ENCODE results near the gene WTAP.
"Not testable (repeated sequence)": the region's sequence is repeated elsewhere in the genome, so short reads cannot be mapped to it uniquely, and the experiment has no call there.

Gene WTAP

DNA sequence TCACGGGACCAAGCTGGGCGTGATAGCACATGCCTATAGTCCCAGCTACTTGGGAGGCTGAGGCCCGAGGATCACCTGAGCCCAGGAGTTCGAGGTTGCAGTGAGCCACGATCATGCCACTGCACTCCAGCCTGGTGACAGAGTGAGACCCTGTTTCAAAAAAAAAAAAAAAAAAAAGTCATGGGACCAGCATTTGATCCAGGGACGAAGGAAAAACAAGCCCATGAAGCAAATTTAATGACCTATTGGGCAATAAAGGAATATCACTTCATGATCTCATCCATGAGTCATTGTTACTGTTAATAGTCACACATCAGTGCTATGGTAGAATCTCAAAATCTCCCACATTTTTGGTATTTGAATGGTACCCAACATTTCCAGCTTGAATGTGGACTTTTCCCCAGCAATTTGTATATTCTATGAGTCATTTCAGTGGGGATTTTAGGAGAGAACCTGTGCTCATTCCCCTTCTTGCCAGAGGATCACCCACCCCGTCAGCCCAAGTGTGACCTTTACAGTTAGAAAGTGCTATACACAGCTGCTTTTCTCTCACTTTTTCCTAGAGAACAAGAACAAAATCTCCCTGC is 25.8 kb upstream of the WTAP start:
- Histone ChIP-seq H3K27ac (peak overlapping the region; percentile 64), H3K4me3 (ENCODE audit: low read depth, low read length) (no peak overlapping the region)
- DNase-seq: peak; percentile 37

DNA sequence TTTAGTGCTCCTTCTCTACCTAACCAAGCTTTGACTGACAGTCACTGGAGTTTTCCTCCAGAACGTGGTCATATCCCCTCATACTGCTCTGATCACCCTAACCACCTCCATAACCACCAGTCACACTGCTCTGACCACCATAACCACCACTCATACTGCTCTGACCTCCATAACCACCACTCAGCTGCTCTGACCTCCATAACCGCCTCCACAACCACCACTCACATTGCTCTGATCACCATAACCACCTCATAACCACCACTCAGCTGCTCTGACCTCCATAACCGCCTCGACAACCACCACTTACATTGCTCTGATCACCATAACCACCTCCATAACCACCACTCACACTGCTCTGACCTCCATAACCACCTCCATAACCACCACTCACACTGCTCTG is 16.7 kb upstream of the WTAP start:
- H3K36me3 ChIP-seq (replicated peaks); H3K4me3 ChIP-seq (ENCODE audit: low read depth, low read length); H3K27me3 ChIP-seq (replicated peaks); DNase-seq; in situ Hi-C loops (cut with HindIII; ENCODE audit: low pct_ligation_motif_present, low sequenced_read_pairs); H3K27ac ChIP-seq: not testable (repeated sequence)

More for the DNA sequence above, 25.8 kb upstream of the WTAP start:
- Histone ChIP-seq H3K36me3 (replicated peaks) (no peaks in the 10 kb centered on the region), H3K27me3 (replicated peaks) (no peaks in the 10 kb centered on the region)
- TF ChIP-seq CTCF (IDR thresholded peaks at IDR 0.05; ENCODE audit: low read depth, low read length, missing control alignments): no peak
- in situ Hi-C loops (cut with HindIII; ENCODE audit: low pct_ligation_motif_present, low sequenced_read_pairs): no loop called here

DNA sequence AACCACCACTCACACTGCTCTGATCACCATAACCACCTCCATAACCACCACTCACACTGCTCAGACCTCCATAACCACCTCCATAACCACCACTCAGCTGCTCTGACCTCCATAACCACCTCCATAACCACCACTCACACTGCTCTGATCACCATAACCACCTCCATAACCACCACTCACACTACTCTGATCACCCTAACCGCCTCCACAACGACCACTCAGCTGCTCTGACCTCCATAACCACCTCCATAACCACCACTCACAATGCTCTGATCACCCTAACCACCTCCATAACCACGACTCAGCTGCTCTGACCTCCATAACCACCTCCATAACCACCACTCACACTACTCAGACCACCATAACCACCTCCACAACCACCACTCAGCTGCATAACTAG is 14.9 kb upstream of the WTAP start:
- H3K27ac ChIP-seq; H3K27me3 ChIP-seq (replicated peaks); DNase-seq; H3K4me3 ChIP-seq (ENCODE audit: low read depth, low read length); in situ Hi-C loops (cut with HindIII; ENCODE audit: low pct_ligation_motif_present, low sequenced_read_pairs); H3K36me3 ChIP-seq (replicated peaks): not testable (repeated sequence)

- H3K36me3 ChIP-seq (replicated peaks): no peaks in the 10 kb centered on the region
- no peak for TF ChIP-seq CTCF (IDR thresholded peaks at IDR 0.05; ENCODE audit: low read depth, low read length, missing control alignments)
- H3K4me3 ChIP-seq (ENCODE audit: low read depth, low read length): no peak overlapping the region
- no peak overlapping the region for H3K27ac ChIP-seq
- DNase-seq: no peak
- no peaks in the 10 kb centered on the region for H3K27me3 ChIP-seq (replicated peaks)
- in situ Hi-C loops (cut with HindIII; ENCODE audit: low pct_ligation_motif_present, low sequenced_read_pairs): no loop called here
These were observed 13.3 kb upstream of the WTAP start for GRCh38 chr6:159713984-159714383.

GRCh38 chr6:159714404-159714803 is 12.9 kb upstream of the WTAP start:
- Histone ChIP-seq H3K4me3 (ENCODE audit: low read depth, low read length) (no peak overlapping the region), H3K27ac (no peak overlapping the region), H3K36me3 (replicated peaks) (no peaks in the 10 kb centered on the region), H3K27me3 (replicated peaks) (no peaks in the 10 kb centered on the region)
- no peak for DNase-seq
- in situ Hi-C loops (cut with HindIII; ENCODE audit: low pct_ligation_motif_present, low sequenced_read_pairs): no loop called here
- no peak for TF ChIP-seq CTCF (IDR thresholded peaks at IDR 0.05; ENCODE audit: low read depth, low read length, missing control alignments)

DNA sequence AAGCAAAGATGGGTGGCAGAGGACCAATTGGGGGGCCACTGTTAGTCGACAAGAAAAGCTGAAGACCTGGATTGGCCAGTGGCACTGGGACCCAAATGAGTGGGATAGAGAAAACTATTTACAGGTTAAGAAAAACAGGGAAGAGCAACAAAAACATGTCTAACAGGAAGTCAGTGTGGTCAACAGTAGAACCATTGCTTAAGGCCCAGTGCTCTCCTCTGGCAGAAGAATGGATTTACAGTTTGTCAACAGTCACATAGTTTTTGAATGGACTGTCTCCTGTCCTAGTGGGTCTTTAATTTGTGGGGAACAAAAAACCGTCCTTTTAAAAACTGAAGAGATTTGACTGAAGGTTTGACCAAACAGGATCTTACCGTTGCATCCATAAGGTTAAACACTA is 12.1 kb upstream of the WTAP start:
- DNase-seq: no peak
- no peaks in the 10 kb centered on the region for H3K27me3 ChIP-seq (replicated peaks)
- no peak overlapping the region for H3K27ac ChIP-seq
- H3K36me3 ChIP-seq (replicated peaks): no peaks in the 10 kb centered on the region
- TF ChIP-seq CTCF (IDR thresholded peaks at IDR 0.05; ENCODE audit: low read depth, low read length, missing control alignments): no peak
- H3K4me3 ChIP-seq (ENCODE audit: low read depth, low read length): no peak overlapping the region
- in situ Hi-C loops (cut with HindIII; ENCODE audit: low pct_ligation_motif_present, low sequenced_read_pairs): no loop called here

DNA sequence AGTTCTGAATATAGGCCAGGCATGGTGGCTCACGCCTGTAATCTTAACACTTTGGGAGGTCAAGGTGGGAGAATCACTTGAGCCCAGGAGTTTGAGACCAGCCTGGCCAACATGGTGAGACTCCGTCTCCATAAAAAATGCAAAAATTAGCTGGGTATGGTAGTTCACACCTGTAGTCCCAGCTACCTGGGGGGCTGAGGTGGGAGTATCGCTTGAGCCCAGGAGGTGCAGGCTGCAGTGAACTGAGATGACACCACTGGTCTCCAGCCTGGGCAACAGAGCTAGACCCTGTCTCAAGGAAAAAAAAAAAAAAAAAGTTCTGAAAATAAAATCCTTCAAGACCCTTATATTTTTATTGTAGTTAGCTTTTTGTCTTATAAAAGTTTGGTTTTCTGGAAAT is 11.7 kb upstream of the WTAP start:
- TF ChIP-seq CTCF (IDR thresholded peaks at IDR 0.05; ENCODE audit: low read depth, low read length, missing control alignments): no peak
- in situ Hi-C loops (cut with HindIII; ENCODE audit: low pct_ligation_motif_present, low sequenced_read_pairs): no loop called here
- no peak overlapping the region for H3K4me3 ChIP-seq (ENCODE audit: low read depth, low read length)
- H3K27me3 ChIP-seq (replicated peaks): no peaks in the 10 kb centered on the region
- H3K27ac ChIP-seq: no peak overlapping the region
- no peaks in the 10 kb centered on the region for H3K36me3 ChIP-seq (replicated peaks)
- no peak for DNase-seq
